ENCODE measurements around the gene SPATC1L. TPM values are rescaled to one million over a fixed set of nuclear protein-coding genes. Genes with fewer than 3 reads are reported as not detected.

Gene SPATC1L
- polyA plus RNA-seq, 3 donors = 3.3 to 6.7 (median 5.8) TPM

- no peaks in the 10 kb centered on the region for H3K27me3 ChIP-seq (ENCODE audit: control insufficient read depth in 2 of 2, insufficient read depth in 2 of 2, low read length in 2 of 2)
- Mint-ChIP-seq H3K27me3 (ENCODE audit: low read depth in 3 of 3) (peaks cover 0 to 3% (median 2%) of the 10 kb centered on the region in 3 donors), H3K4me1 (no peaks in the 10 kb centered on the region), H3K27ac (no peak overlapping the region), H3K9me3 (peaks cover 0 to 6% (median 4%) of the 10 kb centered on the region in 7 donors), H3K4me3 (no peak overlapping the region), H3K36me3 (peaks cover 0 to 3% of the 10 kb centered on the region in 2 donors)
- no peak for TF ChIP-seq CTCF (IDR thresholded peaks at IDR 0.05)
- no peaks in the 10 kb centered on the region for H4K20me1 ChIP-seq (ENCODE audit: insufficient read depth, low read length)
- H3K9ac ChIP-seq (ENCODE audit: insufficient read depth, low read length, poor library complexity, severe bottlenecking) = no peak overlapping the region
- peaks cover 0 to 3% of the 10 kb centered on the region in 2 donors for H3K9me3 ChIP-seq (replicated peaks in 1 of 2; ENCODE audit: control insufficient read depth in 1 of 2, insufficient read depth in 1 of 2, low read length in 2 of 2)
- no peaks in the 10 kb centered on the region for H3K79me2 ChIP-seq (ENCODE audit: insufficient read depth, low read length)
- H3K4me2 ChIP-seq (replicated peaks; ENCODE audit: extremely low read depth, low read length, poor library complexity, severe bottlenecking) = no peak overlapping the region
- H3K27ac ChIP-seq (ENCODE audit: low read depth in 1 of 2, low read length in 2 of 2) = no peak overlapping the region
- no peak overlapping the region for H3K4me3 ChIP-seq (replicated peaks in 1 of 3; ENCODE audit: low read depth in 2 of 3, low read length in 3 of 3)
- H3K36me3 ChIP-seq (replicated peaks in 1 of 2; ENCODE audit: control insufficient read depth in 1 of 2, insufficient read depth in 2 of 2, low read length in 2 of 2) = no peaks in the 10 kb centered on the region
- WGBS (ENCODE audit: insufficient coverage) = 100% methylated on average over 2 of the region's 8 CpGs
- no peak for DNase-seq
- H2AFZ ChIP-seq (ENCODE audit: insufficient read depth, low read depth, low read length, poor library complexity, severe bottlenecking) = no peak overlapping the region
- intact Hi-C loops (cut with micrococcal nuclease) = no loop called here
- H3K4me1 ChIP-seq (ENCODE audit: control insufficient read depth in 1 of 2, insufficient read depth in 2 of 2, low read length in 2 of 2) = no peaks in the 10 kb centered on the region
These were observed 15.4 kb downstream of the SPATC1L start for GRCh38 chr21:46168659-46169386.

DNA sequence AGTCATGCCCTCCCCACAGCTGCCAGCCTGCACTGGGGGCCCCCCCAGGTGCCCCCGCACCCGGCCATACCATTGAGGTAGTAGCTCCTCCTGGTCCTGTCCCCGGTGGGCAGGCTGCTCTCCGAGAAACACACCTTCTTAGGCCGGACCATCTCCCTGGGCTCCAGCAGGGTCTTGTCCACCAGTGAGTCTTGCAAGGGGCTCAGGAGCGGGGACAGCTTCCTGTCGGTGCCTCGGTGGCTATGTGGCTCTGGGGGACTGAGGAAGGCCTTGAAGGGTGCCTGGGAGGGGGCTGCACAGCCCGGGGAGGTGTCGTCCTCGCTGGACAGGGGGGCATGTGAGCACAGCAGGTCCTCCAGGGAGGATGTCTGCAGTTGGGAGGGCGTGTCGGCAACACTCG is 16.0 kb downstream of the SPATC1L start:
- Mint-ChIP-seq H3K36me3 (peaks cover 0 to 3% of the 10 kb centered on the region in 2 donors), H3K4me3 (no peak overlapping the region), H3K9me3 (peaks cover 0 to 4% (median 0%) of the 10 kb centered on the region in 7 donors), H3K27me3 (ENCODE audit: low read depth in 3 of 3) (peaks cover 0 to 3% (median 2%) of the 10 kb centered on the region in 3 donors), H3K4me1 (no peaks in the 10 kb centered on the region), H3K27ac (no peak overlapping the region)
- Histone ChIP-seq H4K20me1 (ENCODE audit: insufficient read depth, low read length) (no peaks in the 10 kb centered on the region), H3K9me3 (replicated peaks in 1 of 2; ENCODE audit: control insufficient read depth in 1 of 2, insufficient read depth in 1 of 2, low read length in 2 of 2) (no peaks in the 10 kb centered on the region), H3K36me3 (replicated peaks in 1 of 2; ENCODE audit: control insufficient read depth in 1 of 2, insufficient read depth in 2 of 2, low read length in 2 of 2) (no peaks in the 10 kb centered on the region), H3K4me1 (ENCODE audit: control insufficient read depth in 1 of 2, insufficient read depth in 2 of 2, low read length in 2 of 2) (no peaks in the 10 kb centered on the region), H3K27me3 (ENCODE audit: control insufficient read depth in 2 of 2, insufficient read depth in 2 of 2, low read length in 2 of 2) (no peaks in the 10 kb centered on the region), H3K79me2 (ENCODE audit: insufficient read depth, low read length) (no peaks in the 10 kb centered on the region), H3K4me2 (replicated peaks; ENCODE audit: extremely low read depth, low read length, poor library complexity, severe bottlenecking) (no peak overlapping the region), H3K27ac (ENCODE audit: low read depth in 1 of 2, low read length in 2 of 2) (no peak overlapping the region), H3K4me3 (replicated peaks in 1 of 3; ENCODE audit: low read depth in 2 of 3, low read length in 3 of 3) (no peak overlapping the region), H2AFZ (ENCODE audit: insufficient read depth, low read depth, low read length, poor library complexity, severe bottlenecking) (no peak overlapping the region), H3K9ac (ENCODE audit: insufficient read depth, low read length, poor library complexity, severe bottlenecking) (no peak overlapping the region)
- intact Hi-C loops (cut with micrococcal nuclease) = no loop called here
- DNase-seq = no peak
- TF ChIP-seq CTCF (IDR thresholded peaks at IDR 0.05) = no peak
- 89% methylated on average over 11 of the region's 14 CpGs for WGBS (ENCODE audit: insufficient coverage)

All from CD14-positive monocyte (primary cell).